Peyer's patch (tissue), 4 donors: ENCODE results near the gene BRD3OS.

Experiments used
- CTCF ChIP-seq, 6 experiments: fragments of 450-650 bp in 4 of 6; fragments of 200-600 bp in 2 of 6; sonication (generic) in 1 of 6; IDR thresholded peaks; one replicate each; pipeline ENCODE4 v1.5.1; 2017 to 2019; ENCODE audit warnings: antibody characterized with exemption in 6 of 6, mild to moderate bottlenecking in 3 of 6, moderate library complexity in 1 of 6
- POLR2A ChIP-seq, 2 donors: fragments of 450-650 bp; IDR thresholded peaks; one replicate each; pipeline ENCODE4 v1.5.1; 2017; ENCODE audit warnings: antibody characterized with exemption in 2 of 2, mild to moderate bottlenecking in 2 of 2, moderate library complexity in 2 of 2

- TF ChIP-seq CTCF (IDR thresholded peaks at IDR 0.05) (no peak), POLR2A (IDR thresholded peaks at IDR 0.05) (no peak)
These were observed 37.2 kb upstream of the BRD3OS start for GRCh38 chr9:133987946-133988665.
